GM12891 (cell line): ENCODE measurements around the gene SLC39A13.

Experiments
- POLR2A ChIP-seq: IDR thresholded peaks from 2 replicates; pipeline ENCODE4 v1.6.1; 2011; ENCODE audit warnings: low read depth, low read length, control low read depth
- POLR2AphosphoS5 ChIP-seq: IDR thresholded peaks from 2 replicates; pipeline ENCODE4 v1.6.1; 2011; ENCODE audit warnings: low read depth, low read length, control low read depth
- SPI1 ChIP-seq: IDR thresholded peaks from 2 replicates; pipeline ENCODE4 v1.6.1; 2011; ENCODE audit warnings: low read depth, low read length, control low read depth
- TAF1 ChIP-seq: IDR thresholded peaks from 2 replicates; pipeline ENCODE4 v1.6.1; 2011; ENCODE audit warnings: low read depth, low read length, control low read depth

DNA sequence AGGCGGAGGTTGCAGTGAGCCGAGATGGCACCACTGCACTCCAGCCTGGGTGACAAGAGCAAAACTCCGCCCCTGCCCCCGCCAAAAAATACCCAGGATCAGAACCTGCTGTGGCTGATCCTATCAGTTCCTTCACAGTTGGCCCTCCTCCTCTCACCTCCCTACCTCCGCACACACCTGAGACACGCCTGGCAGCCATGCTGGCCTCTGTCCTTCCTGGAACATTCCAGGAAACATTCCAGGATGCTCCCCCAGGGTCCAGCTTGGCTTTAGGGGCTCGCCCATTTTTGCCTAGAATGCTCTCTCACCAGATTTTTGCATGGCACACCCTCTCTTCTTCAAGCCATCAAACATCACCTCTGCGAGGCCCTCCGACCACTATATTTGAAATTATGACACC lies 38.4 kb downstream of the SLC39A13 start:
- TF ChIP-seq POLR2A (no peak), TAF1 (no peak), SPI1 (no peak), POLR2AphosphoS5 (no peak)
